ENCODE results near the gene OR1K1.
"Not testable (repeated sequence)": the region's sequence is repeated elsewhere in the genome, so short reads cannot be mapped to it uniquely, and the experiment has no call there.

Gene OR1K1

DNA sequence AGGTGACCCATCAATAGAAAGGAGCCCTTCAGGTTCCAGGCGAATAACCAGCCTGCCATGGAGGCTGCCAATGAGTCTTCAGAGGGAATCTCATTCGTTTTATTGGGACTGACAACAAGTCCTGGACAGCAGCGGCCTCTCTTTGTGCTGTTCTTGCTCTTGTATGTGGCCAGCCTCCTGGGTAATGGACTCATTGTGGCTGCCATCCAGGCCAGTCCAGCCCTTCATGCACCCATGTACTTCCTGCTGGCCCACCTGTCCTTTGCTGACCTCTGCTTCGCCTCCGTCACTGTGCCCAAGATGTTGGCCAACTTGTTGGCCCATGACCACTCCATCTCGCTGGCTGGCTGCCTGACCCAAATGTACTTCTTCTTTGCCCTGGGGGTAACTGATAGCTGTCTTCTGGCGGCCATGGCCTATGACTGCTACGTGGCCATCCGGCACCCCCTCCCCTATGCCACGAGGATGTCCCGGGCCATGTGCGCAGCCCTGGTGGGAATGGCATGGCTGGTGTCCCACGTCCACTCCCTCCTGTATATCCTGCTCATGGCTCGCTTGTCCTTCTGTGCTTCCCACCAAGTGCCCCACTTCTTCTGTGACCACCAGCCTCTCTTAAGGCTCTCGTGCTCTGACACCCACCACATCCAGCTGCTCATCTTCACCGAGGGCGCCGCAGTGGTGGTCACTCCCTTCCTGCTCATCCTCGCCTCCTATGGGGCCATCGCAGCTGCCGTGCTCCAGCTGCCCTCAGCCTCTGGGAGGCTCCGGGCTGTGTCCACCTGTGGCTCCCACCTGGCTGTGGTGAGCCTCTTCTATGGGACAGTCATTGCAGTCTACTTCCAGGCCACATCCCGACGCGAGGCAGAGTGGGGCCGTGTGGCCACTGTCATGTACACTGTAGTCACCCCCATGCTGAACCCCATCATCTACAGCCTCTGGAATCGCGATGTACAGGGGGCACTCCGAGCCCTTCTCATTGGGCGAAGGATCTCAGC, at the start of gene OR1K1:
Gene OR1K1, plus strand, starts transcription at position 58 of the 995 bp plus-strand sequence. Its CDS starts 0 bp downstream, at position 58.
- DNase-seq (ENCODE audit: low read depth) = no peak

GRCh38 chr9:122754825-122755224, 45.1 kb upstream of the OR1K1 start:
- DNase-seq (ENCODE audit: low read depth) = no peak

- no peak for DNase-seq (ENCODE audit: low read depth)
Measured at GRCh38 chr9:122767817-122768216, 32.1 kb upstream of the OR1K1 start.

DNA sequence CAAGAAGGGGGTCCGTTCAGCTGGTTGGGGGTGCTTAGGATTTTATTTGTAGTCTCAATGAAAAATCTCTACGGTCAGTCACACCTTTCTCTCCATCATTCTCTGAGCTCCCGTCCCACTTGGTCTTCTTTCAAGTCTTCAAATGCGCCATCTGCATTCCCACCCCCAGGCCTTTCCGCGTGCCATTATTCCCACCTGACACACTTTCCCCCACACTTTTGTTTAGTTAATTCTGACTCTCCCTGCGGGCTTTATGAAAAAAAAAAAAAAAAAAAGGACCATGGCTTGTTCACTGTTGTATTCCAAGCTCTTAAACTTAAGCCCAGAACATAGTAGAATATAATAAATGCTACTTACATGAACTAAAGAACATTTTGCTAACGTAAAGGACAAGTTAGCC, 22.9 kb upstream of the OR1K1 start:
- DNase-seq (ENCODE audit: low read depth) = no peak

DNA sequence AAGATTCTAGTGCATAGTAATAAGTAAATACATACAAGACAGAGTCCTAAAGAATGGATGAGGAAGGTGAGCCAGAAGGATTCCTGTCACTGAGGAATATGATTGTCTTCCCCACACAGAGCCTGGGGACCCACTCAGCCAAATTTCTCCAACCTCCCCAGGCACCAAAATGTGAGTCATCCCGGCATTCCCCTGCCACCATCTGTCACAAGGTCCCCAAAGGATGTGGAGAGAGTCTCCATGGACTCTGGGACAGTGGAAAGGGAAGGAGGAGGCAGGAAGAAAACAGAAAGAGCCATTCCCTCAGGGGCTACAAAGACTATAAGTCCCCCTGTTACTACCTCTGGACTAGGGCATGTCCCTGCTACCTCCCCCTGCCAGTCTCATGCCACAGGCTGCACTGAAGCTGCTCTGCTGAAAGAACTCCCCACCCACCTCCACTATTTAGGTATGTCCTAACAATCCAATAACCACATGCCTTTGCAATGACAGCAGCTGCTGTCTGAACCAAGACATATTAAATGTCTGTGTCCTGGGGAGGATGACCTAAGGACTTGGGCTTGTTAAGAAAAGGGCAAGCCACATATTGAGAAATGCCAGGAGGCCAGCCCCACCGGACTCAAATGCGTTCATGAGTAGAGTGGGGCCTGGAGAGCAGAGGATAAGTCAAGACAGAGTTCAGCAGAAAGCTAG, 21.8 kb upstream of the OR1K1 start:
- DNase-seq (ENCODE audit: low read depth) = no peak

DNA sequence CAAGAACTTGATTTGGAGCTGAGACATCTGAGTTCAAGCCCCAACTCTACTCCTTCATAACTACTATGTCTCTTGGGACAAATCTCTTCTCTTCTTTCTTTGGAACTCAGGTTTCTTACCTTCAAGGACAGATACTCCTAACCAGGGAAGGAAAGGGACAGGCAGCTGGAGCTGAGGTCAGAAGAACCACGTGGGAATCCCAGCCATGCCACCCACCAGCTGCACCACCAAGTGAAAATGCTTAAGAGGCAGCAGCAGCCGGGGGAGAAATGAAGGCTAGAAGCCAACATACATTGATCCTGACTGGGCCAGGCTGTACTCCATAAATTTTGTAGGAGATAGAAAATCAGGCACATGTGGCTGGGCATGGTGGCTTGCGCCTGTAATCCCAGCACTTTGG, 20.7 kb upstream of the OR1K1 start:
- no peak for DNase-seq (ENCODE audit: low read depth)

DNA sequence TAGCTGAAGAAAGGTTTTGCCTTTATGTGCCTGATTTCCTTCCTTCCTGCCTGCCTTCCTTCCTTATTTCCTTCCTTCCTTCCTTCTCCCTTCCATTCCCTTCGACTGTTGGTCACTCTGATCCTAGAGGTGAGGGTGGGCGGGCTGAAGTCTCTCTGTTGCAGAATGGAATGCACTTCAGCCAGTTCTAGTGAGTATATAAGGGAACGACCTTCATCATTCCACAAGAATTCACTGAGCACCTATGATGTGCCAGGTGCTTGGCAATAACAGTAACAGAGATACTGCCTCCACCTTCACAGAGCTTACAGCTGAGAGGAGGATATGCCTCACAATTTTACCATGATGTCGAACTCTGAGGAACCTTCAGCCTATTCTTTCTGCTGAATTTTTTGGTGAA, 19.9 kb upstream of the OR1K1 start:
- no peak for DNase-seq (ENCODE audit: low read depth)

GRCh38 chr9:122781671-122782070, 18.3 kb upstream of the OR1K1 start:
- DNase-seq (ENCODE audit: low read depth) = no peak

DNA sequence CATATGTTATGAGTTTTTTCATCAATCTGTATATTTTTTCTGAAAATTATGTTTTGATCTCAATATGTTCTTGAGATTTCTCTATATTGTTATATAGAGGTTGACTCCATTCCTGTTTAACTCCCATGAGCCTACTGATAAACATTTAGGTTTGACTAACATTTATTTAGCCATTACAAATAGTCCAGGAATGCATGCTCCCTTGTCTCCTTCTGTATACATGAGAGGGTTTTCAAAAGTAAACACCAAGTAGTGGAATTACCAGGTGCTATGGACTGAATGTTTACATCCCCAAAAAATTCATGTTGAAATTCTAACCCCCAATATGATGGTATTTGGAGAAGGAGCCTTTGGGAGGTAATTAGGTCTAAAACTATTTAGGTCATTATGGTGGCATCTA, 14.7 kb upstream of the OR1K1 start:
- DNase-seq (ENCODE audit: low read depth) = no peak

DNA sequence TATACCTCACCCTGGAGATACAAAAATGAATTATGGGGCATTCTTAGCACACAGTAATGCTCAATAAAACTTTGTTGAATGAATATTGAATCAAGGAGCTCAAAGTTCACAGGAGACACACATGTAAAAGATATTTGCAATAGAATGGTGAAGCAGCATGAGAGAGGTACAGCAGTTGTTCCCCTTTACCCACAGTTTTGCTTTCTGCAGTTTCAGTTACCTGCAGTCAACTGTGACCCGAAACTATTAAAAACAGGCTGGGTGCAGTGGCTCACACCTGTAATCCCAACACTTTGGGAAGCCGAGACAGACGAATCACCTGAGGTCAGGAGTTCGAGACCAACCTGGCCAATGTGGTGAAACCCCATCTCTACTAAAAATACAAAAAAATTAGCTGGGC, 13.6 kb upstream of the OR1K1 start:
- DNase-seq (ENCODE audit: low read depth) = no peak

GRCh38 chr9:122788831-122789230, 11.1 kb upstream of the OR1K1 start, which contains the start of gene OR5C1:
OR5C1 (plus strand) TSS chr9:122788933; CDS start chr9:122788933, 0 bp downstream.
- no peak for DNase-seq (ENCODE audit: low read depth)

DNA sequence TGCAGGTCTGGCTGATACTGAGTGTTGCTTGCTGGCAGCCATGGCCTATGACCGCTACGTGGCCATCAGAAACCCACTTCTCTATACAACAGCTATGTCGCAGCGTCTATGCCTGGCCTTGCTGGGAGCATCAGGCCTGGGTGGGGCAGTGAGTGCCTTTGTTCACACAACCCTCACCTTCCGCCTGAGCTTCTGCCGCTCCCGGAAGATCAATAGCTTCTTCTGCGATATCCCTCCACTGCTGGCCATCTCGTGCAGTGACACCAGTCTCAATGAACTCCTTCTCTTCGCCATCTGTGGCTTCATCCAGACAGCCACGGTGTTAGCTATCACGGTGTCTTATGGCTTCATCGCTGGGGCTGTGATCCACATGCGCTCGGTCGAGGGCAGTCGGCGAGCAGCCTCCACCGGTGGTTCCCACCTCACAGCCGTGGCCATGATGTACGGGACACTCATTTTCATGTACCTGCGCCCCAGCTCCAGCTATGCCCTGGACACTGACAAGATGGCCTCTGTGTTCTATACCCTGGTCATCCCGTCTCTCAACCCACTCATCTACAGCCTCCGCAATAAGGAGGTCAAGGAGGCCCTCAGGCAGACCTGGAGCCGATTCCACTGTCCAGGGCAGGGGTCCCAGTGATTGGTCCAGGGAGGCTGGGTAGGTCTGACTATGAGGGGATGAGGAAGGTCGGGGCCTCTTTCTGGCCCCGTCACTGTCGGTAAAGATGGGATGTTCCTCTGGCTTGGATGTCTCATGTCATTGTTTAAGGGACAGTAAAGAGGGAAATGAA, 10.5 kb upstream of the OR1K1 start:
- no peak for DNase-seq (ENCODE audit: low read depth)

- DNase-seq (ENCODE audit: low read depth) = no peak
Measured at GRCh38 chr9:122791872-122792669, 7.9 kb upstream of the OR1K1 start.

DNA sequence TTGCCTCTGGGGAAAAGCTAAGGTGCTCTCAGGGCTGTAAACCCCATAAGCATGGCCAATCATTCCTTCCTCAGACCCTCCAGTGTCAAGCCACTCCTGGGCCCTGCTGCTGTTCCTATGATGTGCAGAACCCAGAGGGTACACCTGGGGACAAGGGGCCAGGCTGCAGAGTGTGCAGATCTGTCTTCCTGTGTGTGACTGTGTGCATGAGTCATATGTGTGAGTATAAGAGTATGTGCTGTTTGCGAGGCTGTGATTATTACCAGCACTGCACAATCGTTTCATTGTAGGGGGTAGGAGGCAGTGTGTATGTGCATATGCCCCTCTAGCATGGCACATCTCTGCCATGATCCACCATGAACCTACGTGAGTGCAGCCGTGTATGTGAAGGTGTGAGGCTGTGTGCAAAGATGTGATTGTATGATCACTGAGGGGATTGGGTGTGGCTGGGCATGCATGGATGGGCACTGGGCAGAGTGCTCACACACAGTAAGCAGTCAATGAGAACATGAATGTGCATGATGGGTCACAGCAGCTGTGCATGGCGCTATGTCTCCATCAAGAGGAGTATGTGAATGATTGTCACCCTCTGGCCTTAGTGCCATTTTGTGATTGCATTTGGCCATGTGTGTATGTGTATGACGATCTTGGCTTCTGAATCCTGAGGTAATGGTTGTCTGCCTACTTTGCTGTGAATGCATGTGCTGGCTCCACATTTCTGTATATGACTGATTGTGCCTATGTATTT, 2.4 kb upstream of the OR1K1 start:
- DNase-seq (ENCODE audit: low read depth) = no peak

- no peak for DNase-seq (ENCODE audit: low read depth)
Measured at GRCh38 chr9:122806661-122807060, 6.7 kb downstream of the OR1K1 start.

GRCh38 chr9:122807271-122807900, 7.5 kb downstream of the OR1K1 start:
- DNase-seq (ENCODE audit: low read depth) = no peak

- DNase-seq (ENCODE audit: low read depth) = no peak
Measured at GRCh38 chr9:122808141-122808540, 8.2 kb downstream of the OR1K1 start.

- not testable (repeated sequence) for DNase-seq (ENCODE audit: low read depth)
Measured at GRCh38 chr9:122809261-122809660, 9.3 kb downstream of the OR1K1 start.

- peak; percentile 57 for DNase-seq (ENCODE audit: low read depth)
Measured at GRCh38 chr9:122810306-122810946, 10.5 kb downstream of the OR1K1 start.

DNA sequence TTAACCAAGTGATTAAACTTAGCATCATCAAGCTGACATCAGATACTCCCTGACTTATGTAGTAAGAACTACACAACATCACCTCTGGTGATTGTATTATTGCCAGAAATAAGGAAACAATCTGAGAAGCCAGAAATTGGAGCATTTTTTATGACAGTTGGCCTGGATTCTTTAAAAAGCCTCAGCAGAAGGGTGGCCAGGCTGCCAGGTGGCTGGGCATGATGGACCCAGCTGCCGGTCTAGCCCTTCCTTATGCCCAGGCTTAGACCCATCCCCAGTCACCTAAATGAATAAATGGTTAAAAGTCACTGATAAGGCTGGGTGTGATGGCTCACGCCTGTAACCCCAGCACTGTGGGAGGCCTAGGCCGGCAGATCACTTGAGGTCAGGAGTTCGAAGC, 12.8 kb downstream of the OR1K1 start:
- no peak for DNase-seq (ENCODE audit: low read depth)
